Inflammatory macrophage treated with lipopolysaccharide for 1 hour (primary cell): ENCODE measurements around the gene THAP4.

Experiments used
- DNase-seq, 2 donors: peaks; one replicate each; pipeline ENCODE4 v3.0.0-alpha.2; 2020 to 2022

The THAP4 gene

GRCh38 chr2:241637795-241638660 is 1.1 kb upstream of the THAP4 start:
- DNase-seq, result peak in 1 of 2 donors; percentile 43

- peak in 1 of 2 donors; percentile 14 for DNase-seq
These were observed 558 bp downstream of the THAP4 start for GRCh38 chr2:241636182-241637017.

GRCh38 chr2:241635756-241636155 is 1.2 kb downstream of the THAP4 start:
- no peak for DNase-seq

- no peak for DNase-seq
These were observed 3.4 kb downstream of the THAP4 start for GRCh38 chr2:241633561-241633960.

GRCh38 chr2:241632478-241633325 is 4.3 kb downstream of the THAP4 start:
- DNase-seq, result no peak

- DNase-seq, result no peak
These were observed 7.1 kb downstream of the THAP4 start for GRCh38 chr2:241629762-241630435.

GRCh38 chr2:241627675-241628074 is 9.3 kb downstream of the THAP4 start:
- no peak for DNase-seq

- peak in 1 of 2 donors; percentile 6 for DNase-seq
These were observed 16.6 kb downstream of the THAP4 start for GRCh38 chr2:241620419-241620769.

- DNase-seq, result no peak
These were observed 17.1 kb downstream of the THAP4 start for GRCh38 chr2:241619597-241620418.

- no peak for DNase-seq
These were observed 18.1 kb downstream of the THAP4 start for GRCh38 chr2:241618829-241619228.

- no peak for DNase-seq
These were observed 18.6 kb downstream of the THAP4 start for GRCh38 chr2:241618296-241618805.

- peak in 1 of 2 donors; percentile 26 for DNase-seq
These were observed 19.4 kb downstream of the THAP4 start for GRCh38 chr2:241617431-241618154.

- DNase-seq, result no peak
These were observed 20.5 kb downstream of the THAP4 start for GRCh38 chr2:241616168-241617125.

- no peak for DNase-seq
These were observed 21.4 kb downstream of the THAP4 start for GRCh38 chr2:241615522-241616052.

GRCh38 chr2:241615041-241615440 is 21.9 kb downstream of the THAP4 start:
- DNase-seq, result no peak

GRCh38 chr2:241613017-241613780 is 23.8 kb downstream of the THAP4 start:
- DNase-seq, result no peak

GRCh38 chr2:241612156-241613016 is 24.6 kb downstream of the THAP4 start:
- DNase-seq, result no peak
